OCI-LY1 (cell line): ENCODE measurements around the gene PMM1.

Experiments
- H2AFZ ChIP-seq: fragments of 200-600 bp; sonication (generic), shearing (Covaris generic); 2 replicates; pipeline ENCODE4 v1.6.0; 2014; ENCODE audit warnings: antibody characterized with exemption, mild to moderate bottlenecking, low read length
- H3F3A ChIP-seq: fragments of 200-600 bp; sonication (generic), shearing (Covaris generic); 2 replicates; pipeline ENCODE4 v1.6.0; 2014; ENCODE audit warnings: mild to moderate bottlenecking, antibody characterized with exemption, low read length, moderate library complexity; ENCODE audit not compliant: insufficient read depth
- H3K27ac ChIP-seq: fragments of 200-600 bp; sonication (generic); 2 replicates; pipeline ENCODE4 v1.5.1; 2014; ENCODE audit warnings: low read length, mixed run types, mild to moderate bottlenecking, low read depth; ENCODE audit not compliant: poor library complexity, severe bottlenecking
- H3K27me3 ChIP-seq: fragments of 200-600 bp; sonication (generic); 2 replicates; pipeline ENCODE4 v1.6.0; 2014; ENCODE audit warnings: antibody characterized with exemption, mild to moderate bottlenecking, low read length, moderate library complexity; ENCODE audit not compliant: insufficient read depth
- H3K36me3 ChIP-seq: fragments of 200-600 bp; sonication (generic); 2 replicates; pipeline ENCODE4 v1.6.1; 2014; ENCODE audit warnings: mild to moderate bottlenecking, antibody characterized with exemption, low read length, moderate library complexity, mixed read lengths; ENCODE audit not compliant: insufficient read depth
- H3K4me1 ChIP-seq: fragments of 200-600 bp; sonication (generic); 2 replicates; pipeline ENCODE4 v1.5.1; 2014; ENCODE audit warnings: mild to moderate bottlenecking, low read length, moderate library complexity; ENCODE audit not compliant: insufficient read depth, severe bottlenecking
- H3K4me2 ChIP-seq: fragments of 200-600 bp; sonication (generic), shearing (Covaris generic); 2 replicates; pipeline ENCODE4 v1.6.1; 2014; ENCODE audit warnings: low read length
- H3K4me3 ChIP-seq: fragments of 200-600 bp; sonication (generic); 2 replicates; pipeline ENCODE4 v1.5.1; 2014; ENCODE audit warnings: low read length, low read depth, mild to moderate bottlenecking, mixed read lengths; ENCODE audit not compliant: poor library complexity, severe bottlenecking
- H3K79me2 ChIP-seq: fragments of 200-600 bp; shearing (Covaris generic); 2 replicates; pipeline ENCODE4 v1.6.1; 2016; ENCODE audit warnings: mixed run types, low read length, mixed read lengths; ENCODE audit not compliant: insufficient read depth
- H3K9ac ChIP-seq: fragments of 200-600 bp; sonication (generic), shearing (Covaris generic); 2 replicates; pipeline ENCODE4 v1.6.1; 2014; ENCODE audit warnings: mild to moderate bottlenecking, low read length, mixed read lengths
- H3K9me2 ChIP-seq: fragments of 200-600 bp; sonication (generic), shearing (Covaris generic); 2 replicates; pipeline ENCODE4 v1.6.1; 2014; ENCODE audit warnings: low read depth, mild to moderate bottlenecking, low read length, mixed read lengths
- H3K9me3 ChIP-seq: fragments of 200-600 bp; shearing (Covaris generic); 2 replicates; pipeline ENCODE4 v1.6.1; 2014; ENCODE audit warnings: low read length, mixed read lengths
- H4K20me1 ChIP-seq: fragments of 200-600 bp; sonication (generic), shearing (Covaris generic); 2 replicates; pipeline ENCODE4 v1.6.0; 2016; ENCODE audit warnings: mild to moderate bottlenecking, low read length; ENCODE audit not compliant: insufficient read depth
- CTCF ChIP-seq: fragments of 200-600 bp; sonication (generic), shearing (Covaris generic); IDR thresholded peaks from 2 replicates; pipeline ENCODE4 v1.5.1; 2017; ENCODE audit warnings: mild to moderate bottlenecking, antibody characterized with exemption, low read length, moderate library complexity, mixed read lengths
- EZH2 ChIP-seq: fragments of 200-600 bp; sonication (generic), shearing (Covaris generic); IDR thresholded peaks from 2 replicates; pipeline ENCODE4 v1.8.0; 2017; ENCODE audit warnings: borderline replicate concordance, mixed run types, mild to moderate bottlenecking, antibody characterized with exemption, low read length, moderate library complexity, mixed read lengths

PMM1 gene

GRCh38 chr22:41540365-41540764, 49.3 kb downstream of the PMM1 start:
- H3K36me3 ChIP-seq: peaks cover 30% of the 10 kb centered on the region
- no peak overlapping the region for H3K9ac ChIP-seq
- H3K4me2 ChIP-seq: no peak overlapping the region
- no peak overlapping the region for H3K27ac ChIP-seq
- no peaks in the 10 kb centered on the region for H3K9me3 ChIP-seq
- H3K4me3 ChIP-seq: no peak overlapping the region
- no peaks in the 10 kb centered on the region for H3F3A ChIP-seq
- H3K27me3 ChIP-seq: no peaks in the 10 kb centered on the region
- no peaks in the 10 kb centered on the region for H3K9me2 ChIP-seq
- TF ChIP-seq CTCF: no peak
- no peak for TF ChIP-seq EZH2
- H2AFZ ChIP-seq: no peak overlapping the region
- no peaks in the 10 kb centered on the region for H4K20me1 ChIP-seq
- peaks cover 36% of the 10 kb centered on the region for H3K4me1 ChIP-seq
- H3K79me2 ChIP-seq: peaks cover 25% of the 10 kb centered on the region

- Histone ChIP-seq H2AFZ (no peak overlapping the region), H4K20me1 (no peaks in the 10 kb centered on the region), H3K27ac (no peak overlapping the region), H3K36me3 (peaks cover 32% of the 10 kb centered on the region), H3K9me2 (no peaks in the 10 kb centered on the region), H3K79me2 (peaks cover 25% of the 10 kb centered on the region), H3K27me3 (no peaks in the 10 kb centered on the region), H3F3A (no peaks in the 10 kb centered on the region), H3K9ac (no peak overlapping the region), H3K4me2 (no peak overlapping the region), H3K9me3 (no peaks in the 10 kb centered on the region), H3K4me1 (peaks cover 32% of the 10 kb centered on the region), H3K4me3 (no peak overlapping the region)
- TF ChIP-seq EZH2 (no peak), CTCF (no peak)
Observed at GRCh38 chr22:41540006-41540315, 49.7 kb downstream of the PMM1 start.

GRCh38 chr22:41539146-41540005, 50.3 kb downstream of the PMM1 start:
- TF ChIP-seq EZH2: no peak
- TF ChIP-seq CTCF: no peak
- H3K9me3 ChIP-seq: no peaks in the 10 kb centered on the region
- H3K4me3 ChIP-seq: no peak overlapping the region
- H3K4me1 ChIP-seq: peaks cover 27% of the 10 kb centered on the region
- H3K27ac ChIP-seq: no peak overlapping the region
- peaks cover 38% of the 10 kb centered on the region for H3K36me3 ChIP-seq
- H3K9ac ChIP-seq: no peak overlapping the region
- no peaks in the 10 kb centered on the region for H4K20me1 ChIP-seq
- no peaks in the 10 kb centered on the region for H3K27me3 ChIP-seq
- no peaks in the 10 kb centered on the region for H3K9me2 ChIP-seq
- no peak overlapping the region for H3K4me2 ChIP-seq
- no peak overlapping the region for H2AFZ ChIP-seq
- H3F3A ChIP-seq: no peaks in the 10 kb centered on the region
- peaks cover 25% of the 10 kb centered on the region for H3K79me2 ChIP-seq
